ENCODE results near the gene MKX.
"Not testable (repeated sequence)": the region's sequence is repeated elsewhere in the genome, so short reads cannot be mapped to it uniquely, and the experiment has no call there.

MKX gene

GRCh38 chr10:27687743-27688142, 57.9 kb downstream of the MKX start:
- DNase-seq, result no peak

GRCh38 chr10:27687326-27687725, 58.3 kb downstream of the MKX start:
- DNase-seq, result no peak

- no peak for DNase-seq
These were observed 59.9 kb downstream of the MKX start for GRCh38 chr10:27685681-27686080.

- no peak for DNase-seq
These were observed 62.4 kb downstream of the MKX start for GRCh38 chr10:27683226-27683625.

- not testable (repeated sequence) for DNase-seq
These were observed 63.8 kb downstream of the MKX start for GRCh38 chr10:27681795-27682194.

- DNase-seq, result no peak
These were observed 64.7 kb downstream of the MKX start for GRCh38 chr10:27680691-27681605.

- no peak for DNase-seq
These were observed 65.5 kb downstream of the MKX start for GRCh38 chr10:27680006-27680557.

GRCh38 chr10:27679369-27679912, 66.2 kb downstream of the MKX start:
- DNase-seq, result no peak

GRCh38 chr10:27678166-27678565, 67.5 kb downstream of the MKX start:
- no peak for DNase-seq

- no peak for DNase-seq
These were observed 72.6 kb downstream of the MKX start for GRCh38 chr10:27673065-27673464.

- DNase-seq, result no peak
These were observed 73.8 kb downstream of the MKX start for GRCh38 chr10:27671821-27672220.

GRCh38 chr10:27664461-27664860, 81.2 kb downstream of the MKX start:
- no peak for DNase-seq

- DNase-seq, result no peak
These were observed 82.0 kb downstream of the MKX start for GRCh38 chr10:27663621-27664020.

GRCh38 chr10:27661514-27662286, 83.9 kb downstream of the MKX start:
- no peak for DNase-seq

GRCh38 chr10:27660711-27661110, 84.9 kb downstream of the MKX start:
- no peak for DNase-seq

- DNase-seq, result no peak
These were observed 85.4 kb downstream of the MKX start for GRCh38 chr10:27660268-27660667.

GRCh38 chr10:27659786-27660185, 85.8 kb downstream of the MKX start:
- no peak for DNase-seq

GRCh38 chr10:27658788-27659187, 86.8 kb downstream of the MKX start:
- no peak for DNase-seq

- DNase-seq, result no peak
These were observed 90.3 kb downstream of the MKX start for GRCh38 chr10:27655296-27655695.

GRCh38 chr10:27654284-27654683, 91.3 kb downstream of the MKX start:
- DNase-seq, result no peak

GRCh38 chr10:27646604-27647175, 98.9 kb downstream of the MKX start:
- no peak for DNase-seq

GRCh38 chr10:27646194-27646593, 99.4 kb downstream of the MKX start:
- DNase-seq, result no peak

GRCh38 chr10:27644307-27644939, 101.2 kb downstream of the MKX start:
- DNase-seq, result no peak

Measured in activated T-cell treated with anti-CD3 and anti-CD28 coated beads for 4 hours (primary cell).